ENCODE data around the gene LCE4A. TPM values are rescaled to one million over a fixed set of nuclear protein-coding genes. Genes with fewer than 3 reads are reported as not detected.

Gene LCE4A
- total and polyA plus RNA-seq, 9 of the 15 experiments (the other 6 are each of a cell fraction or from before 2014, with no cell fraction given) = not detected

DNA sequence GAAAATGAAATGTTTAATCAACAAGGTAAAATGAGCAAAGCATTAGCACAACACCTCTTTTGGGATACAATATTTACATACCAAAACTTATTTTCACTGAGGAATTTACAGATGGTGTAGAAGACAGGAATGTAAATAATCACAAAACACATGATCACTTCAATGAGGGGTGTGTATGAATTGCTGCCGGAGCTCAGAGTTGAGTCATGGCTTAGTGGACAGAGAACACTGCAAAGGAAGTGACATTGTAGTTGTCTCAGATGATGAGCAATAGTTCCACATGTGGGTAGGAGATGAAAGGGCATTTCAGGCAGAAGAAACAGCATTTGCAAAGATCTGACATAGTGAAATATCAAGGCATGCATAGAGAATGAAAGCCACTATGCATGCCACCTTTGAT lies 44.3 kb downstream of the LCE4A start (continued):
- TF ChIP-seq, protein P1, sequence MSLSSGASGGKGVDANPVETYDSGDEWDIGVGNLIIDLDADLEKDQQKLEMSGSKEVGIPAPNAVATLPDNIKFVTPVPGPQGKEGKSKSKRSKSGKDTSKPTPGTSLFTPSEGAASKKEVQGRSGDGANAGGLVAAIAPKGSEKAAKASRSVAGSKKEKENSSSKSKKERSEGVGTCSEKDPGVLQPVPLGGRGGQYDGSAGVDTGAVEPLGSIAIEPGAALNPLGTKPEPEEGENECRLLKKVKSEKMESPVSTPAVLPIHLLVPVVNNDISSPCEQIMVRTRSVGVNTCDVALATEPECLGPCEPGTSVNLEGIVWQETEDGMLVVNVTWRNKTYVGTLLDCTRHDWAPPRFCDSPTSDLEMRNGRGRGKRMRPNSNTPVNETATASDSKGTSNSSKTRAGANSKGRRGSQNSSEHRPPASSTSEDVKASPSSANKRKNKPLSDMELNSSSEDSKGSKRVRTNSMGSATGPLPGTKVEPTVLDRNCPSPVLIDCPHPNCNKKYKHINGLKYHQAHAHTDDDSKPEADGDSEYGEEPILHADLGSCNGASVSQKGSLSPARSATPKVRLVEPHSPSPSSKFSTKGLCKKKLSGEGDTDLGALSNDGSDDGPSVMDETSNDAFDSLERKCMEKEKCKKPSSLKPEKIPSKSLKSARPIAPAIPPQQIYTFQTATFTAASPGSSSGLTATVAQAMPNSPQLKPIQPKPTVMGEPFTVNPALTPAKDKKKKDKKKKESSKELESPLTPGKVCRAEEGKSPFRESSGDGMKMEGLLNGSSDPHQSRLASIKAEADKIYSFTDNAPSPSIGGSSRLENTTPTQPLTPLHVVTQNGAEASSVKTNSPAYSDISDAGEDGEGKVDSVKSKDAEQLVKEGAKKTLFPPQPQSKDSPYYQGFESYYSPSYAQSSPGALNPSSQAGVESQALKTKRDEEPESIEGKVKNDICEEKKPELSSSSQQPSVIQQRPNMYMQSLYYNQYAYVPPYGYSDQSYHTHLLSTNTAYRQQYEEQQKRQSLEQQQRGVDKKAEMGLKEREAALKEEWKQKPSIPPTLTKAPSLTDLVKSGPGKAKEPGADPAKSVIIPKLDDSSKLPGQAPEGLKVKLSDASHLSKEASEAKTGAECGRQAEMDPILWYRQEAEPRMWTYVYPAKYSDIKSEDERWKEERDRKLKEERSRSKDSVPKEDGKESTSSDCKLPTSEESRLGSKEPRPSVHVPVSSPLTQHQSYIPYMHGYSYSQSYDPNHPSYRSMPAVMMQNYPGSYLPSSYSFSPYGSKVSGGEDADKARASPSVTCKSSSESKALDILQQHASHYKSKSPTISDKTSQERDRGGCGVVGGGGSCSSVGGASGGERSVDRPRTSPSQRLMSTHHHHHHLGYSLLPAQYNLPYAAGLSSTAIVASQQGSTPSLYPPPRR (CRISPR knock-in tag; IDR thresholded peaks at IDR 0.05; ENCODE audit: borderline replicate concordance) = no peak
- TF ChIP-seq, protein P2, sequence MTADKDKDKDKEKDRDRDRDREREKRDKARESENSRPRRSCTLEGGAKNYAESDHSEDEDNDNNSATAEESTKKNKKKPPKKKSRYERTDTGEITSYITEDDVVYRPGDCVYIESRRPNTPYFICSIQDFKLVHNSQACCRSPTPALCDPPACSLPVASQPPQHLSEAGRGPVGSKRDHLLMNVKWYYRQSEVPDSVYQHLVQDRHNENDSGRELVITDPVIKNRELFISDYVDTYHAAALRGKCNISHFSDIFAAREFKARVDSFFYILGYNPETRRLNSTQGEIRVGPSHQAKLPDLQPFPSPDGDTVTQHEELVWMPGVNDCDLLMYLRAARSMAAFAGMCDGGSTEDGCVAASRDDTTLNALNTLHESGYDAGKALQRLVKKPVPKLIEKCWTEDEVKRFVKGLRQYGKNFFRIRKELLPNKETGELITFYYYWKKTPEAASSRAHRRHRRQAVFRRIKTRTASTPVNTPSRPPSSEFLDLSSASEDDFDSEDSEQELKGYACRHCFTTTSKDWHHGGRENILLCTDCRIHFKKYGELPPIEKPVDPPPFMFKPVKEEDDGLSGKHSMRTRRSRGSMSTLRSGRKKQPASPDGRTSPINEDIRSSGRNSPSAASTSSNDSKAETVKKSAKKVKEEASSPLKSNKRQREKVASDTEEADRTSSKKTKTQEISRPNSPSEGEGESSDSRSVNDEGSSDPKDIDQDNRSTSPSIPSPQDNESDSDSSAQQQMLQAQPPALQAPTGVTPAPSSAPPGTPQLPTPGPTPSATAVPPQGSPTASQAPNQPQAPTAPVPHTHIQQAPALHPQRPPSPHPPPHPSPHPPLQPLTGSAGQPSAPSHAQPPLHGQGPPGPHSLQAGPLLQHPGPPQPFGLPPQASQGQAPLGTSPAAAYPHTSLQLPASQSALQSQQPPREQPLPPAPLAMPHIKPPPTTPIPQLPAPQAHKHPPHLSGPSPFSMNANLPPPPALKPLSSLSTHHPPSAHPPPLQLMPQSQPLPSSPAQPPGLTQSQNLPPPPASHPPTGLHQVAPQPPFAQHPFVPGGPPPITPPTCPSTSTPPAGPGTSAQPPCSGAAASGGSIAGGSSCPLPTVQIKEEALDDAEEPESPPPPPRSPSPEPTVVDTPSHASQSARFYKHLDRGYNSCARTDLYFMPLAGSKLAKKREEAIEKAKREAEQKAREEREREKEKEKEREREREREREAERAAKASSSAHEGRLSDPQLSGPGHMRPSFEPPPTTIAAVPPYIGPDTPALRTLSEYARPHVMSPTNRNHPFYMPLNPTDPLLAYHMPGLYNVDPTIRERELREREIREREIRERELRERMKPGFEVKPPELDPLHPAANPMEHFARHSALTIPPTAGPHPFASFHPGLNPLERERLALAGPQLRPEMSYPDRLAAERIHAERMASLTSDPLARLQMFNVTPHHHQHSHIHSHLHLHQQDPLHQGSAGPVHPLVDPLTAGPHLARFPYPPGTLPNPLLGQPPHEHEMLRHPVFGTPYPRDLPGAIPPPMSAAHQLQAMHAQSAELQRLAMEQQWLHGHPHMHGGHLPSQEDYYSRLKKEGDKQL (CRISPR knock-in tag; IDR thresholded peaks at IDR 0.05; ENCODE audit: borderline replicate concordance) = no peak
- TF ChIP-seq RHOXF2B (CRISPR knock-in tag; conservative IDR thresholded peaks at IDR 0.05) (no peak), ZNF408 (CRISPR knock-in tag; IDR thresholded peaks at IDR 0.05; ENCODE audit: low read depth) (no peak)
- TF ChIP-seq, protein P3, sequence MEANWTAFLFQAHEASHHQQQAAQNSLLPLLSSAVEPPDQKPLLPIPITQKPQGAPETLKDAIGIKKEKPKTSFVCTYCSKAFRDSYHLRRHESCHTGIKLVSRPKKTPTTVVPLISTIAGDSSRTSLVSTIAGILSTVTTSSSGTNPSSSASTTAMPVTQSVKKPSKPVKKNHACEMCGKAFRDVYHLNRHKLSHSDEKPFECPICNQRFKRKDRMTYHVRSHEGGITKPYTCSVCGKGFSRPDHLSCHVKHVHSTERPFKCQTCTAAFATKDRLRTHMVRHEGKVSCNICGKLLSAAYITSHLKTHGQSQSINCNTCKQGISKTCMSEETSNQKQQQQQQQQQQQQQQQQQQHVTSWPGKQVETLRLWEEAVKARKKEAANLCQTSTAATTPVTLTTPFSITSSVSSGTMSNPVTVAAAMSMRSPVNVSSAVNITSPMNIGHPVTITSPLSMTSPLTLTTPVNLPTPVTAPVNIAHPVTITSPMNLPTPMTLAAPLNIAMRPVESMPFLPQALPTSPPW (CRISPR knock-in tag; IDR thresholded peaks at IDR 0.05) = no peak
- TF ChIP-seq, protein P4, sequence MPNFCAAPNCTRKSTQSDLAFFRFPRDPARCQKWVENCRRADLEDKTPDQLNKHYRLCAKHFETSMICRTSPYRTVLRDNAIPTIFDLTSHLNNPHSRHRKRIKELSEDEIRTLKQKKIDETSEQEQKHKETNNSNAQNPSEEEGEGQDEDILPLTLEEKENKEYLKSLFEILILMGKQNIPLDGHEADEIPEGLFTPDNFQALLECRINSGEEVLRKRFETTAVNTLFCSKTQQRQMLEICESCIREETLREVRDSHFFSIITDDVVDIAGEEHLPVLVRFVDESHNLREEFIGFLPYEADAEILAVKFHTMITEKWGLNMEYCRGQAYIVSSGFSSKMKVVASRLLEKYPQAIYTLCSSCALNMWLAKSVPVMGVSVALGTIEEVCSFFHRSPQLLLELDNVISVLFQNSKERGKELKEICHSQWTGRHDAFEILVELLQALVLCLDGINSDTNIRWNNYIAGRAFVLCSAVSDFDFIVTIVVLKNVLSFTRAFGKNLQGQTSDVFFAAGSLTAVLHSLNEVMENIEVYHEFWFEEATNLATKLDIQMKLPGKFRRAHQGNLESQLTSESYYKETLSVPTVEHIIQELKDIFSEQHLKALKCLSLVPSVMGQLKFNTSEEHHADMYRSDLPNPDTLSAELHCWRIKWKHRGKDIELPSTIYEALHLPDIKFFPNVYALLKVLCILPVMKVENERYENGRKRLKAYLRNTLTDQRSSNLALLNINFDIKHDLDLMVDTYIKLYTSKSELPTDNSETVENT (CRISPR knock-in tag; IDR thresholded peaks at IDR 0.05) = no peak

Data from K562 (cell line).